Fibroblast of lung (primary cell): ENCODE measurements around the gene ENDOD1.

Experiments
- CTCF ChIP-seq, 2 donors: IDR thresholded peaks in 1 of 2; conservative IDR thresholded peaks in 1 of 2; 1 replicate in 1 of 2; 2 replicates in 1 of 2; pipeline ENCODE4 v1.5.1; 2011 to 2012; ENCODE audit warnings: low read length in 2 of 2, control low read depth in 1 of 2, inconsistent platforms in 1 of 2, low read depth in 1 of 2, mild to moderate bottlenecking in 1 of 2
- EZH2 ChIP-seq: IDR thresholded peaks from 2 replicates; pipeline ENCODE4 v1.5.1; 2012; ENCODE audit warnings: low read length, control low read depth, mild to moderate bottlenecking; ENCODE audit errors: missing control alignments

DNA sequence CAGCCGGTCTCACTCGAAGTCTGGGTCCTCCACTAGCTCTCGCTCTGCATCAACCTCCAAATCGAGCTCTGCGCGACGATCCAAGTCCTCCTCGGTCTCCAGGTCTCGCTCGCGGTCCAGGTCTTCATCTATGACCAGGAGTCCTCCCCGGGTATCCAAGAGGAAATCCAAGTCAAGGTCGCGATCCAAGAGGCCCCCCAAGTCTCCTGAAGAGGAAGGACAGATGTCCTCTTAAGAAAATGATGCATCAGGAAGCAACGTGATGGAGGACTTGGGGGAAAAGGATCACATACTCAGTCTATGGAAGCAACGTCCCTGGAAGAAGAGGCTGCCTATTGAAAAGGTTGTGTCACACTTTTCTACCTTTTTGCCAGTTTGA, 21.8 kb upstream of the ENDOD1 start:
- no peak for TF ChIP-seq EZH2
- no peak for TF ChIP-seq CTCF (conservative IDR thresholded peaks at IDR 0.05 in 1 of 2, IDR thresholded peaks at IDR 0.05 in 1 of 2; ENCODE audit: low read depth in 1 of 2, low read length in 2 of 2)
